GM12892 (cell line): ENCODE results near the gene COL13A1.

Source experiments
- DNase-seq: peaks from one replicate; pipeline ENCODE4 v3.0.0; 2011; ENCODE audit not compliant: insufficient read length
- FAIRE-seq: peaks from 2 replicates; lab custom pipeline; 2011; peaks lifted over from hg19 to GRCh38; lab: Jason Lieb, UNC
- POLR2A ChIP-seq: IDR thresholded peaks from 2 replicates; pipeline ENCODE4 v1.6.1; 2011; ENCODE audit warnings: low read depth, low read length, control low read depth
- POLR2AphosphoS5 ChIP-seq: IDR thresholded peaks from 2 replicates; pipeline ENCODE4 v1.6.1; 2011; ENCODE audit warnings: low read depth, low read length, control low read depth
- TAF1 ChIP-seq: IDR thresholded peaks from 2 replicates; pipeline ENCODE4 v1.6.1; 2011; ENCODE audit warnings: low read depth, mild to moderate bottlenecking, control low read depth, low read length, borderline replicate concordance

Gene COL13A1

GRCh38 chr10:69866688-69867461 lies 65.2 kb downstream of the COL13A1 start:
- no peak for TF ChIP-seq POLR2A
- TF ChIP-seq POLR2AphosphoS5 = no peak
- TF ChIP-seq TAF1 = no peak
- DNase-seq = no peak
- no peak for FAIRE-seq

GRCh38 chr10:69867699-69868558 lies 66.2 kb downstream of the COL13A1 start:
- FAIRE-seq = no peak
- no peak for DNase-seq
- TF ChIP-seq POLR2AphosphoS5 (no peak), TAF1 (no peak), POLR2A (no peak)

- DNase-seq (no peak), FAIRE-seq (no peak)
- TF ChIP-seq POLR2A (no peak), TAF1 (no peak), POLR2AphosphoS5 (no peak)
These were observed 67.1 kb downstream of the COL13A1 start for GRCh38 chr10:69868821-69869220.

GRCh38 chr10:69869291-69869961 lies 67.7 kb downstream of the COL13A1 start:
- DNase-seq = no peak
- no peak for TF ChIP-seq POLR2AphosphoS5
- no peak for TF ChIP-seq POLR2A
- no peak for TF ChIP-seq TAF1
- no peak for FAIRE-seq

- FAIRE-seq (no peak), DNase-seq (no peak)
- no peak for TF ChIP-seq POLR2AphosphoS5
- no peak for TF ChIP-seq POLR2A
- TF ChIP-seq TAF1 = no peak
These were observed 68.9 kb downstream of the COL13A1 start for GRCh38 chr10:69870591-69870990.

- no peak for DNase-seq
- TF ChIP-seq POLR2A = no peak
- TF ChIP-seq POLR2AphosphoS5 = no peak
- TF ChIP-seq TAF1 = no peak
- no peak for FAIRE-seq
These were observed 69.4 kb downstream of the COL13A1 start for GRCh38 chr10:69871074-69871473.

- DNase-seq = no peak
- TF ChIP-seq POLR2AphosphoS5 (no peak), TAF1 (no peak), POLR2A (no peak)
- no peak for FAIRE-seq
These were observed 70.6 kb downstream of the COL13A1 start for GRCh38 chr10:69872323-69872722.

GRCh38 chr10:69873135-69873639 lies 71.5 kb downstream of the COL13A1 start:
- FAIRE-seq (no peak), DNase-seq (no peak)
- no peak for TF ChIP-seq TAF1
- TF ChIP-seq POLR2AphosphoS5 = no peak
- no peak for TF ChIP-seq POLR2A

- DNase-seq (no peak), FAIRE-seq (no peak)
- TF ChIP-seq POLR2AphosphoS5 = no peak
- no peak for TF ChIP-seq POLR2A
- TF ChIP-seq TAF1 = no peak
These were observed 72.7 kb downstream of the COL13A1 start for GRCh38 chr10:69874449-69874848.

- DNase-seq = no peak
- TF ChIP-seq POLR2A (no peak), TAF1 (no peak), POLR2AphosphoS5 (no peak)
- FAIRE-seq = no peak
These were observed 74.2 kb downstream of the COL13A1 start for GRCh38 chr10:69875856-69876255.

- DNase-seq (no peak), FAIRE-seq (no peak)
- TF ChIP-seq POLR2A (no peak), POLR2AphosphoS5 (no peak), TAF1 (no peak)
These were observed 74.6 kb downstream of the COL13A1 start for GRCh38 chr10:69876286-69876685.
